ENCODE results near the gene ADCY1.

- TF ChIP-seq EZH2 (IDR thresholded peaks at IDR 0.05; ENCODE audit: low read length) = no peak
- no peak for TF ChIP-seq CTCF (optimal IDR thresholded peaks at IDR 0.05 in 1 of 3, IDR thresholded peaks at IDR 0.05 in 1 of 3, conservative IDR thresholded peaks at IDR 0.05 in 1 of 3; ENCODE audit: extremely low read depth in 1 of 3, insufficient read depth in 2 of 3, low read length in 3 of 3)
Measured at GRCh38 chr7:45659496-45660139, 85.5 kb downstream of the ADCY1 start.
